Ishikawa (cell line): ENCODE results near the gene FCN1.

Experiments used
- CEBPB ChIP-seq: IDR thresholded peaks from 2 replicates; pipeline ENCODE4 v1.6.1; 2012
- CREB1 ChIP-seq: IDR thresholded peaks from 2 replicates; pipeline ENCODE4 v1.6.1; 2012; ENCODE audit warnings: low read depth
- EGR1 ChIP-seq: IDR thresholded peaks from 2 replicates; pipeline ENCODE4 v1.6.1; 2012
- EP300 ChIP-seq: IDR thresholded peaks from 2 replicates; pipeline ENCODE4 v1.6.1; 2012; ENCODE audit warnings: borderline replicate concordance
- FOXM1 ChIP-seq: IDR thresholded peaks from 2 replicates; pipeline ENCODE4 v1.6.1; 2012; ENCODE audit warnings: low read depth, borderline replicate concordance
- RAD21 ChIP-seq: IDR thresholded peaks from 2 replicates; pipeline ENCODE4 v1.6.1; 2012; ENCODE audit warnings: low read depth
- TAF1 ChIP-seq: IDR thresholded peaks from 2 replicates; pipeline ENCODE4 v1.6.1; 2012; ENCODE audit warnings: low read depth, mild to moderate bottlenecking
- TCF12 ChIP-seq: IDR thresholded peaks from 2 replicates; pipeline ENCODE4 v1.6.1; 2012; ENCODE audit warnings: low read depth
- TEAD4 ChIP-seq: IDR thresholded peaks from 2 replicates; pipeline ENCODE4 v1.6.1; 2012
- YY1 ChIP-seq: IDR thresholded peaks from 2 replicates; pipeline ENCODE4 v1.6.1; 2012; ENCODE audit warnings: low read depth
- ZBTB7A ChIP-seq: IDR thresholded peaks from 2 replicates; pipeline ENCODE4 v1.6.1; 2012; ENCODE audit warnings: low read depth
- TF ChIP-seq, protein P1 (sequence below): IDR thresholded peaks from 2 replicates; pipeline ENCODE4 v1.6.1; 2012
- TF ChIP-seq, protein P2 (sequence below): IDR thresholded peaks from 2 replicates; pipeline ENCODE4 v1.6.1; 2012
- TF ChIP-seq, protein P3 (sequence below): IDR thresholded peaks from 2 replicates; pipeline ENCODE4 v1.6.1; 2012; ENCODE audit warnings: low read depth, mild to moderate bottlenecking

DNA sequence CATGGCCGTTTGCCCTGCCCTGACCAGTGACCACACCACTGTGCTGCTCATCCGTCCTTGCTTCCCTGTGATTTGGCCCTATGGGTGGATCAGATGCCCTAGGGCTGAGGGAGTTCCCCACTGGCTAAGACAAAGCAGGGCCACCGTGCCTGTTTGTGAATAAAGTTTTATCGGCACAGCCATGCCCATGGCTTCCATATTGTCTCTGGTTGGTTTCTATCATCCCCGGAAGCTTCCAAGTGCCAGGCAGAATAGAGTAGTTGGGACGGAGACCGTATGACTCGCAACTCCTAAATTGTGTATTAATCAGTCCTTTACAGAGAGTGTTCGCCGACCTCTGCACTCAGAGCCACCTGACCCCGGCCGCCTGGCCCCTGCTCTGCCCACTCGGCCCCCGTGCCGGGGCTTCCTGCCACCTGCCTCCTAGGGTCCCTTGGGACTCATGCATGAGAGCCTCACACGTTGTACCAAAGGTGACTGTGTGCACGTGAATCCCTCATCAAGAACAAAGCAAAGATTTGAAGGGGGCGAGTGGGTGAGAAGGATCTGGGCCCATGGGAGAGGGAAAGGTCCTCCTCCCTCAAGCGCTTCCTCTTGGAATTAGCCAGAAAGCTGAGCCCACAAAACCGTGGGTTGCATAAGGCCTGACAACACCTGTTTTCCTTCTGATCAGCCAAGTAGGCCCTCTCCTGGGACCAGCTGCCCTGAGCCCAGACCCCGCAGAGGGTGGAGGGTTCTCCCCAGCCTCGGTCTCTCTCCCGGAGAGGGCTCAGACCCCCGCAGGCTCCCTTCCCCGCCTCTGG is 48.8 kb downstream of the FCN1 start:
- TF ChIP-seq ZBTB7A (no peak), CEBPB (no peak), TAF1 (no peak), TEAD4 (no peak), YY1 (no peak), EP300 (no peak), FOXM1 (no peak), EGR1 (no peak), RAD21 (no peak), TCF12 (no peak), CREB1 (no peak)
- TF ChIP-seq, protein P1, sequence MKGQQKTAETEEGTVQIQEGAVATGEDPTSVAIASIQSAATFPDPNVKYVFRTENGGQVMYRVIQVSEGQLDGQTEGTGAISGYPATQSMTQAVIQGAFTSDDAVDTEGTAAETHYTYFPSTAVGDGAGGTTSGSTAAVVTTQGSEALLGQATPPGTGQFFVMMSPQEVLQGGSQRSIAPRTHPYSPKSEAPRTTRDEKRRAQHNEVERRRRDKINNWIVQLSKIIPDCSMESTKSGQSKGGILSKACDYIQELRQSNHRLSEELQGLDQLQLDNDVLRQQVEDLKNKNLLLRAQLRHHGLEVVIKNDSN = no peak
- TF ChIP-seq, protein P2, sequence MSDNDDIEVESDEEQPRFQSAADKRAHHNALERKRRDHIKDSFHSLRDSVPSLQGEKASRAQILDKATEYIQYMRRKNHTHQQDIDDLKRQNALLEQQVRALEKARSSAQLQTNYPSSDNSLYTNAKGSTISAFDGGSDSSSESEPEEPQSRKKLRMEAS = no peak
- TF ChIP-seq, protein P3, sequence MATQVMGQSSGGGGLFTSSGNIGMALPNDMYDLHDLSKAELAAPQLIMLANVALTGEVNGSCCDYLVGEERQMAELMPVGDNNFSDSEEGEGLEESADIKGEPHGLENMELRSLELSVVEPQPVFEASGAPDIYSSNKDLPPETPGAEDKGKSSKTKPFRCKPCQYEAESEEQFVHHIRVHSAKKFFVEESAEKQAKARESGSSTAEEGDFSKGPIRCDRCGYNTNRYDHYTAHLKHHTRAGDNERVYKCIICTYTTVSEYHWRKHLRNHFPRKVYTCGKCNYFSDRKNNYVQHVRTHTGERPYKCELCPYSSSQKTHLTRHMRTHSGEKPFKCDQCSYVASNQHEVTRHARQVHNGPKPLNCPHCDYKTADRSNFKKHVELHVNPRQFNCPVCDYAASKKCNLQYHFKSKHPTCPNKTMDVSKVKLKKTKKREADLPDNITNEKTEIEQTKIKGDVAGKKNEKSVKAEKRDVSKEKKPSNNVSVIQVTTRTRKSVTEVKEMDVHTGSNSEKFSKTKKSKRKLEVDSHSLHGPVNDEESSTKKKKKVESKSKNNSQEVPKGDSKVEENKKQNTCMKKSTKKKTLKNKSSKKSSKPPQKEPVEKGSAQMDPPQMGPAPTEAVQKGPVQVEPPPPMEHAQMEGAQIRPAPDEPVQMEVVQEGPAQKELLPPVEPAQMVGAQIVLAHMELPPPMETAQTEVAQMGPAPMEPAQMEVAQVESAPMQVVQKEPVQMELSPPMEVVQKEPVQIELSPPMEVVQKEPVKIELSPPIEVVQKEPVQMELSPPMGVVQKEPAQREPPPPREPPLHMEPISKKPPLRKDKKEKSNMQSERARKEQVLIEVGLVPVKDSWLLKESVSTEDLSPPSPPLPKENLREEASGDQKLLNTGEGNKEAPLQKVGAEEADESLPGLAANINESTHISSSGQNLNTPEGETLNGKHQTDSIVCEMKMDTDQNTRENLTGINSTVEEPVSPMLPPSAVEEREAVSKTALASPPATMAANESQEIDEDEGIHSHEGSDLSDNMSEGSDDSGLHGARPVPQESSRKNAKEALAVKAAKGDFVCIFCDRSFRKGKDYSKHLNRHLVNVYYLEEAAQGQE = no peak
